Neural crest cell (in vitro differentiated cells): Measurements from ENCODE around the gene DYSF. TPM values are rescaled to one million over a fixed set of nuclear protein-coding genes. Genes with fewer than 3 reads are reported as not detected.
A peak's percentile ranks its signal among the peaks of the same experiment; 100 is the strongest.

Source experiments
- DNase-seq: peaks from one replicate; pipeline ENCODE4 v3.0.0; 2021; ENCODE audit warnings: low read depth, mixed read lengths, low spot score
- H3K27ac Mint-ChIP-seq: one replicate; pipeline ENCODE4 v1.8.0; 2021; ENCODE audit warnings: mild to moderate bottlenecking, mixed read lengths; ENCODE audit not compliant: unreplicated experiment
- H3K27me3 Mint-ChIP-seq: 2 replicates; pipeline ENCODE4 v1.8.0; 2021; ENCODE audit warnings: low read depth, mild to moderate bottlenecking, mixed read lengths
- H3K36me3 Mint-ChIP-seq: 2 replicates; pipeline ENCODE4 v1.8.0; 2021; ENCODE audit warnings: low read depth, mild to moderate bottlenecking, mixed read lengths
- H3K4me1 Mint-ChIP-seq: 2 replicates; pipeline ENCODE4 v1.8.0; 2021; ENCODE audit warnings: mixed read lengths
- H3K4me3 Mint-ChIP-seq: one replicate; pipeline ENCODE4 v1.8.0; 2021; ENCODE audit warnings: mild to moderate bottlenecking, mixed read lengths
- H3K9me3 Mint-ChIP-seq: 2 replicates; pipeline ENCODE4 v1.8.0; 2021; ENCODE audit warnings: mixed read lengths
- total RNA-seq: library from RNA; stranded (reverse); gene quantifications from 2 replicates; pipeline ENCODE4 v1.2.1, GENCODE V29; 2021
- TF ChIP-seq, protein P1 (sequence below): fragments of 200-600 bp; sonication (generic); conservative IDR thresholded peaks from 2 replicates; pipeline ENCODE4 v1.5.0; 2021; ENCODE audit warnings: antibody characterized with exemption, mild to moderate bottlenecking

The DYSF gene
- total RNA-seq, 1 donor from 2014 or later: 2.2 TPM

DNA sequence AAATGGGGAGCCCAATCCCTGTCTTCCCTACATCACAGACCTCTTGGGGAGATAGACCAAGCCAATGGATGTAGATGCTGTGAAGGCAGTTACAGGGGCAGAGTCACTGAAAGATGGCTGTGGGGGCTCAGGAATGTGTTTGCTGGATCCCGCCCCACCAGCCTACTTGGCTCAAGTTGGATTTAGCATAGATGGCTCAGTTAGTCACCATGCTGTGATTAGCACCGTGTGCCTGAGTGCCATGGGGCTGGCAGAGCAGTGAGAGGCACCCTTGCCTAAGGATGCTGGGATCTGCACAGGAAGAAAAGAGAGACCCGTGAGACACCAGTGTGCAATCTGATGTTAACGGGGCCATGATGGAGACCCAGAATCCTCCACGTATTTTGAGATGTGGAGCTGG lies 228.3 kb downstream of the DYSF start:
- Mint-ChIP-seq H3K9me3 (no peaks in the 10 kb centered on the region), H3K27me3 (no peaks in the 10 kb centered on the region), H3K4me1 (no peaks in the 10 kb centered on the region), H3K4me3 (no peak overlapping the region), H3K27ac (no peak overlapping the region), H3K36me3 (no peaks in the 10 kb centered on the region)
- TF ChIP-seq, protein P1, sequence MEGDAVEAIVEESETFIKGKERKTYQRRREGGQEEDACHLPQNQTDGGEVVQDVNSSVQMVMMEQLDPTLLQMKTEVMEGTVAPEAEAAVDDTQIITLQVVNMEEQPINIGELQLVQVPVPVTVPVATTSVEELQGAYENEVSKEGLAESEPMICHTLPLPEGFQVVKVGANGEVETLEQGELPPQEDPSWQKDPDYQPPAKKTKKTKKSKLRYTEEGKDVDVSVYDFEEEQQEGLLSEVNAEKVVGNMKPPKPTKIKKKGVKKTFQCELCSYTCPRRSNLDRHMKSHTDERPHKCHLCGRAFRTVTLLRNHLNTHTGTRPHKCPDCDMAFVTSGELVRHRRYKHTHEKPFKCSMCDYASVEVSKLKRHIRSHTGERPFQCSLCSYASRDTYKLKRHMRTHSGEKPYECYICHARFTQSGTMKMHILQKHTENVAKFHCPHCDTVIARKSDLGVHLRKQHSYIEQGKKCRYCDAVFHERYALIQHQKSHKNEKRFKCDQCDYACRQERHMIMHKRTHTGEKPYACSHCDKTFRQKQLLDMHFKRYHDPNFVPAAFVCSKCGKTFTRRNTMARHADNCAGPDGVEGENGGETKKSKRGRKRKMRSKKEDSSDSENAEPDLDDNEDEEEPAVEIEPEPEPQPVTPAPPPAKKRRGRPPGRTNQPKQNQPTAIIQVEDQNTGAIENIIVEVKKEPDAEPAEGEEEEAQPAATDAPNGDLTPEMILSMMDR: no peak
- no peak for DNase-seq

- TF ChIP-seq, protein P1: no peak
Observed at GRCh38 chr2:71682341-71682740, 229.0 kb downstream of the DYSF start.

GRCh38 chr2:71683070-71683469 lies 229.7 kb downstream of the DYSF start:
- peaks cover 10% of the 10 kb centered on the region for H3K4me1 Mint-ChIP-seq
- no peaks in the 10 kb centered on the region for H3K27me3 Mint-ChIP-seq
- TF ChIP-seq, protein P1: no peak
- no peaks in the 10 kb centered on the region for H3K9me3 Mint-ChIP-seq
- H3K4me3 Mint-ChIP-seq: no peak overlapping the region
- no peaks in the 10 kb centered on the region for H3K36me3 Mint-ChIP-seq
- H3K27ac Mint-ChIP-seq: no peak overlapping the region
- no peak for DNase-seq

More at GRCh38 chr2:71682341-71682740, 229.0 kb downstream of the DYSF start:
- H3K4me1 Mint-ChIP-seq: peaks cover 3% of the 10 kb centered on the region
- H3K4me3 Mint-ChIP-seq: no peak overlapping the region
- no peaks in the 10 kb centered on the region for H3K9me3 Mint-ChIP-seq
- H3K36me3 Mint-ChIP-seq: no peaks in the 10 kb centered on the region
- H3K27me3 Mint-ChIP-seq: no peaks in the 10 kb centered on the region
- no peak overlapping the region for H3K27ac Mint-ChIP-seq
- no peak for DNase-seq

GRCh38 chr2:71683666-71684065 lies 230.3 kb downstream of the DYSF start:
- H3K4me1 Mint-ChIP-seq: peaks cover 10% of the 10 kb centered on the region
- H3K27me3 Mint-ChIP-seq: no peaks in the 10 kb centered on the region
- TF ChIP-seq, protein P1: no peak
- H3K36me3 Mint-ChIP-seq: no peaks in the 10 kb centered on the region
- H3K4me3 Mint-ChIP-seq: no peak overlapping the region
- H3K9me3 Mint-ChIP-seq: peaks cover 2% of the 10 kb centered on the region
- DNase-seq: no peak
- peak overlapping the region; percentile 60 for H3K27ac Mint-ChIP-seq

- H3K27me3 Mint-ChIP-seq: no peaks in the 10 kb centered on the region
- TF ChIP-seq, protein P1: no peak
- peaks cover 3% of the 10 kb centered on the region for H3K9me3 Mint-ChIP-seq
- peaks cover 10% of the 10 kb centered on the region for H3K4me1 Mint-ChIP-seq
- no peaks in the 10 kb centered on the region for H3K36me3 Mint-ChIP-seq
- no peak overlapping the region for H3K27ac Mint-ChIP-seq
- no peak for DNase-seq
- no peak overlapping the region for H3K4me3 Mint-ChIP-seq
Observed at GRCh38 chr2:71684226-71685072, 231.1 kb downstream of the DYSF start.
